Measurements from ENCODE around the gene PCDH19.

PCDH19 gene

GRCh38 chrX:100349391-100349790 lies 60.7 kb downstream of the PCDH19 start:
- Histone ChIP-seq H3K9me3 (ENCODE audit: insufficient read depth, low read depth, low read length) (no peaks in the 10 kb centered on the region), H4K12ac (ENCODE audit: low read depth, low read length) (no peak overlapping the region), H4K91ac (ENCODE audit: low read depth, low read length) (no peak overlapping the region), H2AFZ (ENCODE audit: insufficient read depth, low read length, poor library complexity) (no peak overlapping the region), H3K27me3 (ENCODE audit: insufficient read depth, low read length) (no peaks in the 10 kb centered on the region), H2BK120ac (ENCODE audit: insufficient read depth, low read length, poor library complexity) (no peak overlapping the region), H3K79me1 (ENCODE audit: low read length) (no peaks in the 10 kb centered on the region), H3K27ac (ENCODE audit: low read depth, low read length) (no peak overlapping the region), H2BK5ac (ENCODE audit: low read depth, low read length, poor library complexity) (no peak overlapping the region), H3K9ac (ENCODE audit: low read length) (no peak overlapping the region), H3K4me1 (ENCODE audit: control insufficient read depth in 1 of 2, insufficient read depth in 2 of 2, low read length in 2 of 2) (no peaks in the 10 kb centered on the region), H3K4me3 (ENCODE audit: low read depth, low read length) (no peak overlapping the region), H3K18ac (ENCODE audit: low read length) (no peak overlapping the region), H3K23ac (ENCODE audit: low read length) (no peak overlapping the region), H4K8ac (ENCODE audit: low read depth, low read length) (no peak overlapping the region), H3K79me2 (ENCODE audit: control insufficient read depth, insufficient read depth, low read length, poor library complexity) (no peaks in the 10 kb centered on the region), H2AK5ac (ENCODE audit: low read length) (no peak overlapping the region), H3K36me3 (ENCODE audit: control insufficient read depth in 1 of 2, insufficient read depth in 2 of 2, low read length in 2 of 2) (no peaks in the 10 kb centered on the region), H3K14ac (ENCODE audit: low read length) (no peak overlapping the region), H3K4me2 (ENCODE audit: low read length) (no peak overlapping the region), H3K4ac (ENCODE audit: low read depth, low read length) (no peak overlapping the region), H2BK12ac (ENCODE audit: low read length) (no peak overlapping the region)
- no peak for DNase-seq

GRCh38 chrX:100341142-100341510 lies 68.9 kb downstream of the PCDH19 start:
- Histone ChIP-seq H3K23ac (ENCODE audit: low read length) (no peak overlapping the region), H3K4me2 (ENCODE audit: low read length) (no peak overlapping the region), H3K79me1 (ENCODE audit: low read length) (no peaks in the 10 kb centered on the region), H2BK12ac (ENCODE audit: low read length) (no peak overlapping the region), H3K9me3 (ENCODE audit: insufficient read depth, low read depth, low read length) (no peaks in the 10 kb centered on the region), H2BK120ac (ENCODE audit: insufficient read depth, low read length, poor library complexity) (no peak overlapping the region), H2BK5ac (ENCODE audit: low read depth, low read length, poor library complexity) (no peak overlapping the region), H4K8ac (ENCODE audit: low read depth, low read length) (no peak overlapping the region), H3K9ac (ENCODE audit: low read length) (no peak overlapping the region), H3K27ac (ENCODE audit: low read depth, low read length) (no peak overlapping the region), H3K27me3 (ENCODE audit: insufficient read depth, low read length) (no peaks in the 10 kb centered on the region), H3K4ac (ENCODE audit: low read depth, low read length) (no peak overlapping the region), H2AK5ac (ENCODE audit: low read length) (no peak overlapping the region), H3K18ac (ENCODE audit: low read length) (no peak overlapping the region), H3K4me1 (ENCODE audit: control insufficient read depth in 1 of 2, insufficient read depth in 2 of 2, low read length in 2 of 2) (no peaks in the 10 kb centered on the region), H2AFZ (ENCODE audit: insufficient read depth, low read length, poor library complexity) (no peak overlapping the region), H4K91ac (ENCODE audit: low read depth, low read length) (no peak overlapping the region), H3K36me3 (ENCODE audit: control insufficient read depth in 1 of 2, insufficient read depth in 2 of 2, low read length in 2 of 2) (no peaks in the 10 kb centered on the region), H3K79me2 (ENCODE audit: control insufficient read depth, insufficient read depth, low read length, poor library complexity) (no peaks in the 10 kb centered on the region), H4K12ac (ENCODE audit: low read depth, low read length) (no peak overlapping the region), H3K4me3 (ENCODE audit: low read depth, low read length) (no peak overlapping the region), H3K14ac (ENCODE audit: low read length) (no peak overlapping the region)
- no peak for DNase-seq
- no CpG with 5 or more reads among the region's 4 CpGs for WGBS (ENCODE audit: extremely low coverage, insufficient coverage, insufficient read length)

- H3K18ac ChIP-seq (ENCODE audit: low read length), result no peak overlapping the region
- H3K4ac ChIP-seq (ENCODE audit: low read depth, low read length), result no peak overlapping the region
- H3K27ac ChIP-seq (ENCODE audit: low read depth, low read length), result no peak overlapping the region
- H2BK120ac ChIP-seq (ENCODE audit: insufficient read depth, low read length, poor library complexity), result no peak overlapping the region
- H2AFZ ChIP-seq (ENCODE audit: insufficient read depth, low read length, poor library complexity), result no peak overlapping the region
- H3K4me3 ChIP-seq (ENCODE audit: low read depth, low read length), result no peak overlapping the region
- H3K79me2 ChIP-seq (ENCODE audit: control insufficient read depth, insufficient read depth, low read length, poor library complexity), result no peaks in the 10 kb centered on the region
- H4K8ac ChIP-seq (ENCODE audit: low read depth, low read length), result no peak overlapping the region
- H2AK5ac ChIP-seq (ENCODE audit: low read length), result no peak overlapping the region
- no peak overlapping the region for H3K4me2 ChIP-seq (ENCODE audit: low read length)
- no peaks in the 10 kb centered on the region for H3K36me3 ChIP-seq (ENCODE audit: control insufficient read depth in 1 of 2, insufficient read depth in 2 of 2, low read length in 2 of 2)
- H3K14ac ChIP-seq (ENCODE audit: low read length), result no peak overlapping the region
- no peak overlapping the region for H3K9ac ChIP-seq (ENCODE audit: low read length)
- DNase-seq, result no peak
- no peaks in the 10 kb centered on the region for H3K9me3 ChIP-seq (ENCODE audit: insufficient read depth, low read depth, low read length)
- H3K27me3 ChIP-seq (ENCODE audit: insufficient read depth, low read length), result no peaks in the 10 kb centered on the region
- no peak overlapping the region for H3K23ac ChIP-seq (ENCODE audit: low read length)
- H4K91ac ChIP-seq (ENCODE audit: low read depth, low read length), result no peak overlapping the region
- no peaks in the 10 kb centered on the region for H3K4me1 ChIP-seq (ENCODE audit: control insufficient read depth in 1 of 2, insufficient read depth in 2 of 2, low read length in 2 of 2)
- H4K12ac ChIP-seq (ENCODE audit: low read depth, low read length), result no peak overlapping the region
- no peak overlapping the region for H2BK5ac ChIP-seq (ENCODE audit: low read depth, low read length, poor library complexity)
- H2BK12ac ChIP-seq (ENCODE audit: low read length), result no peak overlapping the region
- no peaks in the 10 kb centered on the region for H3K79me1 ChIP-seq (ENCODE audit: low read length)
Measured at GRCh38 chrX:100340491-100341141, 69.5 kb downstream of the PCDH19 start.

GRCh38 chrX:100328351-100328750 lies 81.7 kb downstream of the PCDH19 start:
- Histone ChIP-seq H3K23ac (ENCODE audit: low read length) (no peak overlapping the region), H4K91ac (ENCODE audit: low read depth, low read length) (no peak overlapping the region), H2BK5ac (ENCODE audit: low read depth, low read length, poor library complexity) (no peak overlapping the region), H3K36me3 (ENCODE audit: control insufficient read depth in 1 of 2, insufficient read depth in 2 of 2, low read length in 2 of 2) (no peaks in the 10 kb centered on the region), H2BK12ac (ENCODE audit: low read length) (no peak overlapping the region), H3K27me3 (ENCODE audit: insufficient read depth, low read length) (no peaks in the 10 kb centered on the region), H3K9me3 (ENCODE audit: insufficient read depth, low read depth, low read length) (no peaks in the 10 kb centered on the region), H4K12ac (ENCODE audit: low read depth, low read length) (no peak overlapping the region), H3K4ac (ENCODE audit: low read depth, low read length) (no peak overlapping the region), H3K18ac (ENCODE audit: low read length) (no peak overlapping the region), H2BK120ac (ENCODE audit: insufficient read depth, low read length, poor library complexity) (no peak overlapping the region), H3K27ac (ENCODE audit: low read depth, low read length) (no peak overlapping the region), H3K14ac (ENCODE audit: low read length) (no peak overlapping the region), H2AFZ (ENCODE audit: insufficient read depth, low read length, poor library complexity) (no peak overlapping the region), H2AK5ac (ENCODE audit: low read length) (no peak overlapping the region), H3K4me3 (ENCODE audit: low read depth, low read length) (no peak overlapping the region), H4K8ac (ENCODE audit: low read depth, low read length) (no peak overlapping the region), H3K79me2 (ENCODE audit: control insufficient read depth, insufficient read depth, low read length, poor library complexity) (no peaks in the 10 kb centered on the region), H3K4me1 (ENCODE audit: control insufficient read depth in 1 of 2, insufficient read depth in 2 of 2, low read length in 2 of 2) (no peaks in the 10 kb centered on the region), H3K4me2 (ENCODE audit: low read length) (no peak overlapping the region), H3K79me1 (ENCODE audit: low read length) (no peaks in the 10 kb centered on the region), H3K9ac (ENCODE audit: low read length) (no peak overlapping the region)
- no CpG with 5 or more reads among the region's 6 CpGs for WGBS (ENCODE audit: extremely low coverage, insufficient coverage, insufficient read length)
- DNase-seq, result no peak
